GM12875 (cell line): ENCODE data around the gene LRBA.

Source experiments
- H3K4me3 ChIP-seq: one replicate; pipeline ENCODE4 v1.5.1; 2011; ENCODE audit warnings: low read depth, low read length, control low read depth
- TF ChIP-seq, protein P1 (sequence below): IDR thresholded peaks from 2 replicates; pipeline ENCODE4 v1.5.1; 2011; ENCODE audit warnings: low read depth, mild to moderate bottlenecking, control low read depth, inconsistent platforms, low read length, moderate library complexity, borderline replicate concordance; ENCODE audit not compliant: insufficient read depth

Gene LRBA

GRCh38 chr4:150250293-150250997 lies 764.6 kb downstream of the LRBA start:
- no peak overlapping the region for H3K4me3 ChIP-seq
- TF ChIP-seq, protein P1, sequence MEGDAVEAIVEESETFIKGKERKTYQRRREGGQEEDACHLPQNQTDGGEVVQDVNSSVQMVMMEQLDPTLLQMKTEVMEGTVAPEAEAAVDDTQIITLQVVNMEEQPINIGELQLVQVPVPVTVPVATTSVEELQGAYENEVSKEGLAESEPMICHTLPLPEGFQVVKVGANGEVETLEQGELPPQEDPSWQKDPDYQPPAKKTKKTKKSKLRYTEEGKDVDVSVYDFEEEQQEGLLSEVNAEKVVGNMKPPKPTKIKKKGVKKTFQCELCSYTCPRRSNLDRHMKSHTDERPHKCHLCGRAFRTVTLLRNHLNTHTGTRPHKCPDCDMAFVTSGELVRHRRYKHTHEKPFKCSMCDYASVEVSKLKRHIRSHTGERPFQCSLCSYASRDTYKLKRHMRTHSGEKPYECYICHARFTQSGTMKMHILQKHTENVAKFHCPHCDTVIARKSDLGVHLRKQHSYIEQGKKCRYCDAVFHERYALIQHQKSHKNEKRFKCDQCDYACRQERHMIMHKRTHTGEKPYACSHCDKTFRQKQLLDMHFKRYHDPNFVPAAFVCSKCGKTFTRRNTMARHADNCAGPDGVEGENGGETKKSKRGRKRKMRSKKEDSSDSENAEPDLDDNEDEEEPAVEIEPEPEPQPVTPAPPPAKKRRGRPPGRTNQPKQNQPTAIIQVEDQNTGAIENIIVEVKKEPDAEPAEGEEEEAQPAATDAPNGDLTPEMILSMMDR = no peak

GRCh38 chr4:150248181-150248580 lies 766.9 kb downstream of the LRBA start:
- TF ChIP-seq, protein P1 = no peak
- H3K4me3 ChIP-seq = no peak overlapping the region

DNA sequence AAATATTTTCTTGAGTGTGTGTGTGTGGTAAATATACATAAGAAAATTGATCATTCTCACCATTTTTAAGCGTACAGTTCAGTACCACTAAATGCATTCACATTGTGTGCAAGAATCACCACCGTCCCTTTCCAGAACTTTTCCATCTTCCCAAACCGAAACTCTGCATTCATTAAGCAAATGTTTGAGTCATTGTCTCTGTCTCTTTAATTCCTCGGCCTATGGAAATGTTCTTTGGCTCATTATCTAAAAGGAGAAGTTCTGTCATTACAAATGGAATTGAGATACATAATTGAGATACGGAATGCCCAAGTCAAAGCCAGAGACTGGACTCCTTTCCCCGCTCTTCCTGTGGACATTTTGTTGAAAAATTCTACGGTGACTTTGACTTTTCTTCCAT lies 767.9 kb downstream of the LRBA start:
- no peak overlapping the region for H3K4me3 ChIP-seq
- TF ChIP-seq, protein P1 = no peak

GRCh38 chr4:150244600-150244999 lies 770.5 kb downstream of the LRBA start:
- H3K4me3 ChIP-seq = no peak overlapping the region
- TF ChIP-seq, protein P1 = no peak

DNA sequence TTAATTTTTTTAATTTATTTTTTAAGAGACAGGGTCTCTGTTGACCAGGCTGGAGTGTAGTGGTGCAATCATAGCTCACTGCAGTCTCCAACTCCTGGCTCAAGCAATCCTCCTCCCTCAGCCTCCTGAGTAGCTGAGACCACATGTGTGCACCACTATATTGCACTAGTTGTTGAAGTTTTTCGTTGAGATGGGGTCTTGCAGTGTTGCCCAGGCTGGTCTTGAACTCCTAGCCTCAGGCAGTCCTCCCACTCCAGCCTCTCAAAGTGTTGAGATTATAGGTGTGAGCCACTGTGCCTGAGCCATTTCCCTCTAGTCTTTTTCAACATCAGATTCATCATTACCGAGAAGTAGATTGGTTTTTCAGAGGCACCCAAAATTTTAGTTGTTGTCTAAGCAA lies 771.2 kb downstream of the LRBA start:
- TF ChIP-seq, protein P1 = no peak
- H3K4me3 ChIP-seq = no peak overlapping the region

DNA sequence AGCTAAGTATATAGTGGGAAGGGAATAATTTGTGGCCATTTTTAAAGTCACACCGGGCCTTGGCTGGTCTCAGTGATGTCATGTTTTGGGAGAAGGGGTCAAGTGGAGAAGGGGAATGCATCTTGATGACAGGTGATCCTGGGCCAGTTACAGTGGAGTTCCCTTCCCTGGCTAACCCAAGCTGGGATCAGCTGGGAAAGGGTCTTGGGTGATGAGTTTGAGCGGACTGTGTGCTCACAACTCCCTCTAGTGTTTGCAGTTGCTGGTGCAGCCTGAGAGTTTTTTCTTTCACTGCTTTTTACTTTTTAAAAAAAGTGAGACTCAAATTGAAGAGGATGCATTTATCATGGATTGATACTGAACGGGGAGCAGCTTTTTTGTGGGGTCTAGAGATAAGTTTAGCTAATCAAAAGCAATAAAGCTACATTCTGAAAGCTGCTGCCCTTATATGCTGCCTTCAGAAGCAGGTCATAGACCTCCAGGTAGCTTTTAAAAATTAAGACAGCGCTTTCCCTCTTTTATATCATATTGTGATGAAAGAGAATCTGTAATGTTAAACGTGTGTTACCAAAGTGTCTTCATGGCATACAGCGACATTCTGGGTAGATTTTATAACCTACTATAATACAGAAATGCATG lies 772.1 kb downstream of the LRBA start:
- H3K4me3 ChIP-seq = no peak overlapping the region

More for the DNA sequence above, 772.1 kb downstream of the LRBA start:
- TF ChIP-seq, protein P1 = peak; percentile 86
